ENCODE measurements around the gene ENDOU.

The ENDOU gene

DNA sequence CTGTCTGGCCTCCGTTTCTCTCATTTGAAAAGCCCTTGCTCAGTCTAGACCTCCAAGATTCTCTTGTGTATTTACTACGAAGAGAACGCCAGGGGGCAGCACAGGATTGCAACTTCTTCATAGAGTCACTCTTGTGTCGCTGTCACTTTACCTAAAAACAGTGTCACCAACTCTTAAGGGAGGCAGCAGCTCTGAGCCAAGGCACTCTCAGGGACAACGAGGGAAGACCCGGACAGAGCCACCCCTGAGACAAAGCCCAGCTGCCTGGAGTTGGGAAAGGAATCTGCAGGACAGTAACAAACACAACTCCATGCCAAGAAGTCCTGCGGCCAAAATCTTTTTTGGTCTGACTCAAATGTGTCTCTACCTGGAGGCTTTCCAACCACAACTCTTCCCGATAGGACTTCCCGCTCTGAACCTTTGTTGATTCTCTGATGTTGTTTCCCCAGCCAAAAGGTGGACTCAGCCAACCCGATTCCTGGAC is 9.9 kb downstream of the ENDOU start:
- DNase-seq (ENCODE audit: low read depth): peak; percentile 90
- H3K4me3 ChIP-seq (ENCODE audit: low read depth, low read length): no peak overlapping the region
- TF ChIP-seq, protein P1, sequence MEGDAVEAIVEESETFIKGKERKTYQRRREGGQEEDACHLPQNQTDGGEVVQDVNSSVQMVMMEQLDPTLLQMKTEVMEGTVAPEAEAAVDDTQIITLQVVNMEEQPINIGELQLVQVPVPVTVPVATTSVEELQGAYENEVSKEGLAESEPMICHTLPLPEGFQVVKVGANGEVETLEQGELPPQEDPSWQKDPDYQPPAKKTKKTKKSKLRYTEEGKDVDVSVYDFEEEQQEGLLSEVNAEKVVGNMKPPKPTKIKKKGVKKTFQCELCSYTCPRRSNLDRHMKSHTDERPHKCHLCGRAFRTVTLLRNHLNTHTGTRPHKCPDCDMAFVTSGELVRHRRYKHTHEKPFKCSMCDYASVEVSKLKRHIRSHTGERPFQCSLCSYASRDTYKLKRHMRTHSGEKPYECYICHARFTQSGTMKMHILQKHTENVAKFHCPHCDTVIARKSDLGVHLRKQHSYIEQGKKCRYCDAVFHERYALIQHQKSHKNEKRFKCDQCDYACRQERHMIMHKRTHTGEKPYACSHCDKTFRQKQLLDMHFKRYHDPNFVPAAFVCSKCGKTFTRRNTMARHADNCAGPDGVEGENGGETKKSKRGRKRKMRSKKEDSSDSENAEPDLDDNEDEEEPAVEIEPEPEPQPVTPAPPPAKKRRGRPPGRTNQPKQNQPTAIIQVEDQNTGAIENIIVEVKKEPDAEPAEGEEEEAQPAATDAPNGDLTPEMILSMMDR (IDR thresholded peaks at IDR 0.05; ENCODE audit: insufficient read depth, low read depth, low read length, missing control alignments): peak; percentile 75

DNA sequence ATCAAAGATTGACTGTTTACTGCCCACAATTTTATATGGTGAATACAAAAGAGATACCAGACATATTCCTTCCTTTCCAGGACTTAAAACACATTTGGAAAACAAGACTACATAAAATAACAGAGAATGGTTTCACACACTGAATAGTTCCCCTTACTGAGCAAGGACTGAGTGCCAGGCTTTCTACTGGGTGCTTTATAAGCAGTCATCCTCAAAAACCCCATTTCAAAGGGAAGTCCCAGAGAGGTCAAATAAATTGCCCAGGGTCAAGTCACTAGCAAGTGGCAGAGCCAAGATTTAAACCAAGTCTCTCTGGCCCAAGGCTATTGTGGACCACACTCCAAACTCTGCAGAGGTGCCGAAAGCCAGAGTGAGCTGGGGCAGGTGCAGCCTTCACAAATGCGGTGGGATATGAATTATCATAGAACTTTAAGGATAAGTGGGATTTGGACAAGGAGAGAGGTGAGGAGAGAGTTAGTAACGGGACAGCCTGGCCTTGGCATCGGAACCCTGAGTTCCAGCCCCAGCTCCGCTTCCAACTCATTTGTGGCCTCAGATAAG is 10.4 kb downstream of the ENDOU start:
- H3K4me3 ChIP-seq (ENCODE audit: low read depth, low read length): no peak overlapping the region
- TF ChIP-seq, protein P1 (IDR thresholded peaks at IDR 0.05; ENCODE audit: insufficient read depth, low read depth, low read length, missing control alignments): no peak
- DNase-seq (ENCODE audit: low read depth): no peak

DNA sequence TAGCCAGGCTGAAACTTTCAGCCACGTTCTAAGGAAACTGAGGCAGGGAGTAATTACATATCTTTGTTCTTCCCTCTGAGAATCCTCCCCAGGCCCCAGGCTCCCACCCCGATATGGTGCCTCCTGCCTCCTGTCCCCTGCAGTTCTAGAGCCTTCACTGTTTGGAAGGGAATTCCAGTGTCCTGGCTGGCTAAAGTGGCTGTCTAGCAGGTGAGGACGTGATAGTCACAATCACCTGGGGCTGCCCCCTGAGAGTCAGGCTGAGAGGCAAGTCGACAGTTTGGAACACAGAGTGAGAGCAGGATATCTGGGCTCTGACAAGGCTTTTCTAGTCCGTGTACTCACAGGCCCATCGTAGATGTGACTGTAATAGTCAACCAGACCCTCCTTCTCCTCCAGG is 13.1 kb downstream of the ENDOU start:
- TF ChIP-seq, protein P1 (IDR thresholded peaks at IDR 0.05; ENCODE audit: insufficient read depth, low read depth, low read length, missing control alignments): no peak
- H3K4me3 ChIP-seq (ENCODE audit: low read depth, low read length): no peak overlapping the region
- DNase-seq (ENCODE audit: low read depth): no peak

DNA sequence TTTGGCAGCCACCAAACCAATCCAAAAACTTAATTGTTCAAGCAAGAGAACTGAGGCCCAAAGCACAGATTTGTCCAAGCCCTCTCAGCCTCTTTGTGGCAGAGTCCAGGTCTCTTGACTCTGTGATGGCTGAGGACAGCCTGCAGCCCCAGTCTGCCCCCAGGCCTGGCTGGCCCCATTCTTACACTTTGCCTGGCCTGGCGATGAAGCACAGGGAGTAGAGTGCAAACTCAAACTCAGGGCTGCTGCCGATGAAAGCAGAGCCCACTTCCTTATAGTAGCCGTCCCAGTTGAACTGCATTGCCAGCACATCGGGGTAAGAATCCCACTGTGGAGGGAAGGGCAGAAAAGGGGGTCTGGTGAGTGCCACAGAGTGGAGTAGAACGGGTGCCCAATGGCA is 13.8 kb downstream of the ENDOU start:
- H3K4me3 ChIP-seq (ENCODE audit: low read depth, low read length): no peak overlapping the region
- TF ChIP-seq, protein P1 (IDR thresholded peaks at IDR 0.05; ENCODE audit: insufficient read depth, low read depth, low read length, missing control alignments): no peak
- DNase-seq (ENCODE audit: low read depth): no peak

DNA sequence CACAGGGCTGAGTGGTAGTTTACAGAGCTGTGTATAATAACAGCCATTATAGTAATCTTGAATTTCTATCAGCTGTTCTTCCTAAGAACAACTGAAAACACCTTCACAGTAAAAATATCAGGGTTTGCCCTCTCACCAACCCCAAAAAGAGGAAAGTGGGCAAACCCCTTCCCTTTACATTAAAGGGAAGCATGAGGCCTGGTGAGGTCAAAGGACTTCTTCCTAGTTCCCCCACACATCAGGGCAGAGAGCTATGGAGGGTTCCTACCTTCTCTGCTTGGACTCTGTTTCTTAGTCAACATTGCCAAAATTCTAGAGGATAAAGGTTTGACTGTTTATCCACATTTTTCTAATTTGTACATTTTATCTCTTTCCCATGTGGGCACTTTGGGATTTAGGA is 15.0 kb downstream of the ENDOU start:
- no peak overlapping the region for H3K4me3 ChIP-seq (ENCODE audit: low read depth, low read length)
- no peak for DNase-seq (ENCODE audit: low read depth)
- TF ChIP-seq, protein P1 (IDR thresholded peaks at IDR 0.05; ENCODE audit: insufficient read depth, low read depth, low read length, missing control alignments): no peak

DNA sequence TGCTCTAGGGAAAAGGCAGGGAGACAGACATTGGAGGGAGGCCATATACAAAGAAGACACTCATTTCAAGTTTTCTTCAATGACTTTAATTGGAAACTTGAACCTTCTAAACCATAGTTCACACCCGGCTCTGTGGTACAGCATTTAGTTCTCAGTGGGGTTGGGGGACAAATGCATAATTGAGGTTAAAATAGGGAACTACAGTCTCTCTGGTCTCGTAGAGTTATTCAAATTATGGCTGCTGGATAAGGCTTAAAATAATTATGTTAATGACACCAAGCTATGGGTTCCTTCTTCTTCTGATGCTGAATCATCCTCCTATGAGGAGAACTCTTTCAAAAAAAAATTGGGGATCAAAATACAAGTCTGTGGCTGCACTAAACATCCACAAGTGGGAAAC is 15.6 kb downstream of the ENDOU start:
- TF ChIP-seq, protein P1 (IDR thresholded peaks at IDR 0.05; ENCODE audit: insufficient read depth, low read depth, low read length, missing control alignments): no peak
- no peak for DNase-seq (ENCODE audit: low read depth)
- no peak overlapping the region for H3K4me3 ChIP-seq (ENCODE audit: low read depth, low read length)

DNA sequence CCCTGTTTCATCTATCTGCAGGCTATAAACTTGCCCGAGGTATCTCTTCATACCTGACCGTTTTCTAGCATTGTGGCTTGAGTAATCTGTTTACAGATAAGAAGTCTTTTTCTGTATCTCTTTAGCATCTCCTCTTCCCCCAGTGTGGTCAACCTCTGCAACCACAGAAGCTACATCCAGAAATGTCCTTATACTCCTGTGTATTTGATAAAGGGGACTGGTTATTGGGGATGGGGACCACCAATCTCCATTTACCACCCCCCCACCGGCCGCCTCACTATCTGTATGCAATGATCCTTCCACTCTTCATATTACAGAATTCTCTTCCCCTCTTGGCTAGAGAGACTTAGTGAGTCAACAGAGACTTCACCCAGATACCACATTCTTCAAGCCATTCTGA is 16.1 kb downstream of the ENDOU start:
- no peak overlapping the region for H3K4me3 ChIP-seq (ENCODE audit: low read depth, low read length)
- DNase-seq (ENCODE audit: low read depth): no peak
- TF ChIP-seq, protein P1 (IDR thresholded peaks at IDR 0.05; ENCODE audit: insufficient read depth, low read depth, low read length, missing control alignments): no peak
